ENCODE measurements around the gene PRKCQ.

- TF ChIP-seq EZH2 (IDR thresholded peaks at IDR 0.05; ENCODE audit: borderline replicate concordance, low read length), result no peak
- no peak for TF ChIP-seq CTCF (IDR thresholded peaks at IDR 0.05; ENCODE audit: low read length)
These were observed 88.1 kb downstream of the PRKCQ start for GRCh38 chr10:6491841-6492609.
